ENCODE measurements around the gene TMX4. TPM values are rescaled to one million over a fixed set of nuclear protein-coding genes. Genes with fewer than 3 reads are reported as not detected.

TMX4 gene
- total and polyA plus RNA-seq, 2 of the 8 experiments (the other 6 are each of a cell fraction or from before 2014, with no cell fraction given), result 2.1 to 7.8 TPM

DNA sequence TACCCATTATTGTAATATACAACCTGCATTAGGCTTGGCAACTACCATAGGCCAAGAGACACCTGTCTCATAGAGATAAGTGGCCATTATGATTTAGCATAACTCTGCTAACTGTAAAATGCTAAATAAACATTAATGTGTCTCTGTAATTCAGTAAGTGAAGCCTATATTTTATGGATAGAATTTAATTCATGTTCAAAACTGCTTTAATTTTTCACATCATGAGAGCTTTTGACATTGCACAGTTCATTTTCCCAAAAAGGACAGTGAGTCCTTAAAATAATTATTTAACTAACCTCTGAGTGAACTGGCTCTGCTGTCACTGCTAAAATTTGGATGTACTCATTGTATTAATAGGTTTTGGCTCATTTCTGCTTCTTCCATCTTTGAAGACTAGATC lies 41.4 kb upstream of the TMX4 start:
- Histone ChIP-seq H2BK12ac (ENCODE audit: low read depth, low read length) (no peak overlapping the region), H3K4me3 (ENCODE audit: extremely low read depth in 1 of 4, insufficient read depth in 2 of 4, low read depth in 3 of 4, low read length in 4 of 4) (no peak overlapping the region), H3K79me2 (ENCODE audit: control insufficient read depth in 1 of 2, insufficient read depth in 2 of 2, low read length in 2 of 2) (no peaks in the 10 kb centered on the region), H4K8ac (ENCODE audit: extremely low read depth, insufficient read depth, low read length) (no peak overlapping the region), H2AFZ (ENCODE audit: low read length) (no peak overlapping the region), H3K23me2 (ENCODE audit: low read depth, low read length) (no peaks in the 10 kb centered on the region), H4K5ac (ENCODE audit: insufficient read length, low read depth, low read length) (no peak overlapping the region), H3K4ac (replicated peaks; ENCODE audit: insufficient read length, low read depth, low read length) (no peak overlapping the region), H2BK15ac (ENCODE audit: low read length) (no peak overlapping the region), H4K91ac (replicated peaks; ENCODE audit: insufficient read length, low read length) (no peak overlapping the region), H2AK5ac (ENCODE audit: low read depth, low read length) (no peak overlapping the region), H2BK120ac (replicated peaks; ENCODE audit: low read depth, low read length) (no peak overlapping the region), H3K9me3 (ENCODE audit: insufficient read depth in 2 of 2, low read depth in 1 of 2, low read length in 1 of 2) (no peaks in the 10 kb centered on the region), H3K14ac (ENCODE audit: insufficient read length) (no peak overlapping the region), H3K9ac (replicated peaks in 1 of 4; ENCODE audit: extremely low read depth in 1 of 4, low read depth in 3 of 4, low read length in 3 of 4) (no peak overlapping the region), H3K56ac (replicated peaks; ENCODE audit: insufficient read length, low read depth, low read length) (no peak overlapping the region), H3K4me1 (replicated peaks in 1 of 4; ENCODE audit: control insufficient read depth in 3 of 4, insufficient read depth in 4 of 4, low read length in 3 of 4) (no peaks in the 10 kb centered on the region), H3K79me1 (ENCODE audit: low read depth, low read length) (no peaks in the 10 kb centered on the region), H4K20me1 (replicated peaks in 1 of 2; ENCODE audit: control insufficient read depth in 1 of 2, insufficient read depth in 2 of 2, low read length in 2 of 2) (no peaks in the 10 kb centered on the region), H2BK5ac (ENCODE audit: low read depth, low read length) (no peak overlapping the region), H3K23ac (ENCODE audit: insufficient read length) (no peak overlapping the region), H3K36me3 (ENCODE audit: control insufficient read depth in 2 of 4, insufficient read depth in 4 of 4, low read length in 3 of 4) (no peaks in the 10 kb centered on the region), H3K4me2 (ENCODE audit: insufficient read depth in 1 of 2, low read depth in 2 of 2, low read length in 2 of 2) (no peak overlapping the region), H3K27ac (ENCODE audit: low read depth, low read length) (no peak overlapping the region), H3K27me3 (replicated peaks in 1 of 4; ENCODE audit: control insufficient read depth in 3 of 4, extremely low read depth in 1 of 4, insufficient read depth in 3 of 4, low read length in 3 of 4) (no peaks in the 10 kb centered on the region), H2BK20ac (ENCODE audit: low read length) (no peak overlapping the region), H3K18ac (ENCODE audit: extremely low read depth, low read length) (no peak overlapping the region)
- FAIRE-seq (no peak), DNase-seq (ENCODE audit: low read depth in 1 of 2, low spot score in 2 of 2) (no peak)
- ChIA-PET POLR2A (ENCODE audit: partially characterized antibody) (no interaction called here), CTCF (ENCODE audit: partially characterized antibody) (no interaction called here)
- TF ChIP-seq TAF1 (IDR thresholded peaks at IDR 0.05; ENCODE audit: low read depth, low read length), result no peak
- TF ChIP-seq RXRA (IDR thresholded peaks at IDR 0.05; ENCODE audit: insufficient read depth, low read depth, low read length), result no peak
- no peak for TF ChIP-seq CREB1 (IDR thresholded peaks at IDR 0.05)
- no peak for TF ChIP-seq TEAD4 (IDR thresholded peaks at IDR 0.05; ENCODE audit: low read depth, low read length)
- TF ChIP-seq HDAC6 (IDR thresholded peaks at IDR 0.05; ENCODE audit: low read depth, low read length), result no peak
- no peak for TF ChIP-seq POU5F1 (IDR thresholded peaks at IDR 0.05; ENCODE audit: low read depth, low read length)
- TF ChIP-seq BCL11A (IDR thresholded peaks at IDR 0.05; ENCODE audit: low read depth in 2 of 2, low read length in 2 of 2), result no peak
- TF ChIP-seq TCF12 (IDR thresholded peaks at IDR 0.05; ENCODE audit: low read depth, low read length), result no peak
- no peak for TF ChIP-seq KDM1A (IDR thresholded peaks at IDR 0.05; ENCODE audit: borderline replicate concordance, low read length)
- no peak for TF ChIP-seq RNF2 (IDR thresholded peaks at IDR 0.05; ENCODE audit: borderline replicate concordance, low read depth, low read length, missing control alignments, poor library complexity, severe bottlenecking)
- TF ChIP-seq SP4 (IDR thresholded peaks at IDR 0.05; ENCODE audit: low read length), result no peak
- no peak for TF ChIP-seq CHD1 (IDR thresholded peaks at IDR 0.05; ENCODE audit: low read depth, low read length)
- TF ChIP-seq POLR2A (IDR thresholded peaks at IDR 0.05; ENCODE audit: control extremely low read depth in 1 of 2, low read depth in 2 of 2, low read length in 2 of 2), result no peak
- no peak for TF ChIP-seq MAX (IDR thresholded peaks at IDR 0.05)
- no peak for TF ChIP-seq CHD2 (IDR thresholded peaks at IDR 0.05; ENCODE audit: low read length)
- no peak for TF ChIP-seq SUZ12 (IDR thresholded peaks at IDR 0.05; ENCODE audit: low read length)
- no peak for TF ChIP-seq PHF8 (conservative IDR thresholded peaks at IDR 0.05; ENCODE audit: low read depth, low read length)
- no peak for TF ChIP-seq KDM5A (IDR thresholded peaks at IDR 0.05; ENCODE audit: low read length)

Measured in H1 (cell line).